Pancreas (tissue), 10 donors: Measurements from ENCODE around the gene CLIP2. TPM values are rescaled to one million over a fixed set of nuclear protein-coding genes. Genes with fewer than 3 reads are reported as not detected.
A peak's percentile ranks its signal among the peaks of the same experiment; 100 is the strongest.
"Not testable (repeated sequence)": the region's sequence is repeated elsewhere in the genome, so short reads cannot be mapped to it uniquely, and the experiment has no call there.

Source experiments
- ATAC-seq, 4 donors: fragments of 200-7000 bp; cut with Tn5 transposase; one replicate each; pipeline versions ENCODE4 v1.8.0 to v1.9.1; 2020; ENCODE audit warnings: mild to moderate bottlenecking in 4 of 4, moderate library complexity in 4 of 4
- DNase-seq, 6 donors: peaks; one replicate each; pipeline ENCODE4 v3.0.0-alpha.2; 2020
- FAIRE-seq: peaks from 2 replicates; lab custom pipeline; 2012; peaks lifted over from hg19 to GRCh38; lab: Jason Lieb, UNC
- H3K27ac ChIP-seq, 4 donors: fragments of 200-600 bp; sonication (generic); 1 replicate in 3 of 4; 2 replicates in 1 of 4; pipeline versions ENCODE4 v1.5.0 to v1.8.0; 2020
- H3K27me3 ChIP-seq, 4 donors: fragments of 200-600 bp; one replicate each; pipeline ENCODE4 v1.8.0; 2021
- H3K36me3 ChIP-seq, 3 donors: fragments of 200-600 bp; sonication (generic) in 1 of 3; one replicate each; pipeline versions ENCODE4 v1.5.0 to v1.8.0; 2020 to 2021
- H3K4me1 ChIP-seq, 3 donors: fragments of 200-600 bp; one replicate each; pipeline ENCODE4 v1.8.0; 2021
- H3K4me3 ChIP-seq, 4 donors: fragments of 200-600 bp; sonication (generic) in 2 of 4; one replicate each; pipeline versions ENCODE4 v1.5.0 to v1.8.0; 2020 to 2021
- H3K9me3 ChIP-seq, 4 donors: fragments of 200-600 bp; one replicate each; pipeline ENCODE4 v1.8.0; 2021
- CTCF ChIP-seq, 4 donors: fragments of 200-600 bp; sonication (generic) in 3 of 4; IDR thresholded peaks; one replicate each; pipeline versions ENCODE4 v1.5.0 to v1.8.0; 2021; ENCODE audit warnings: antibody characterized with exemption in 4 of 4
- WGBS, 2 donors: extraction: QIAGEN DNeasy Blood & Tissue Kit; methylation state at CpG; one replicate each; pipeline ENCODE4 v1.1.7; 2013; 5-methylcytosine and 5-hydroxymethylcytosine counted together
- intact Hi-C, 3 donors: fragments of 100-400 bp; cut with DNase I; formaldehyde crosslinking; loops; one replicate each; pipeline versions ENCODE4 v1.11.1 to v1.14.2; 2022
- polyA plus RNA-seq, 2 donors: library from polyadenylated mRNA; stranded (reverse); fragments of 200-250 nt; gene quantifications; one replicate each; pipeline ENCODE4 v1.2.3, GENCODE V29; 2013
- total RNA-seq, 6 donors: library from RNA; stranded (reverse); fragmentation: NEBNext Ultra II Directional in 4 of 6; extraction: Animal tissue kit (Norgen Biotek cat#: 25700) in 4 of 6; gene quantifications; one replicate each; pipeline versions ENCODE4 v1.2.1 to v1.2.4, GENCODE V29; 2021 to 2023
- donor health status: healthy with polysubstance abuse.
- donor health status: DM: no; HTN: no; CAD: no; lungs with moderate emphysema.
- donor health status: DM: no; HTN: no; CAD: no.
- donor health status: control.
- donor health status: control.
- donor health status: Bipolar disorder and iron deficiency.
- donor health status: DM: yes; HTN: yes; CAD: no.
- donor health status: DM: no; HTN: no; CAD: no.
- donor health status: DM: no; HTN: no; CAD: no.
- donor health status: DM: yes; HTN: yes; CAD: no.

CLIP2 gene
- total and polyA plus RNA-seq, 8 donors, result 8.5 to 30.6 (median 20.8) TPM

- TF ChIP-seq CTCF (IDR thresholded peaks at IDR 0.05), result no peak
- no peak for FAIRE-seq
- WGBS, 2 donors, result 91 to 96% methylated on average over 3 of the region's 3 CpGs
Measured at GRCh38 chr7:74351836-74352235, 62.6 kb downstream of the CLIP2 start.

GRCh38 chr7:74352551-74353138 lies 63.4 kb downstream of the CLIP2 start:
- 73 to 97% methylated on average over 4 of the region's 4 CpGs for WGBS, 2 donors
- H3K36me3 ChIP-seq, result not testable (repeated sequence)

More at GRCh38 chr7:74351836-74352235, 62.6 kb downstream of the CLIP2 start:
- intact Hi-C loops, result no loop called here
- no peak for ATAC-seq
- Histone ChIP-seq H3K27ac (no peak overlapping the region), H3K9me3 (no peaks in the 10 kb centered on the region), H3K27me3 (no peaks in the 10 kb centered on the region), H3K4me3 (no peak overlapping the region), H3K4me1 (no peaks in the 10 kb centered on the region), H3K36me3 (no peaks in the 10 kb centered on the region)
- no peak for DNase-seq

GRCh38 chr7:74354009-74354408 lies 64.8 kb downstream of the CLIP2 start:
- ATAC-seq, result no peak
- Histone ChIP-seq H3K4me1 (no peaks in the 10 kb centered on the region), H3K4me3 (no peak overlapping the region), H3K9me3 (no peaks in the 10 kb centered on the region), H3K36me3 (peaks cover 0 to 3% (median 0%) of the 10 kb centered on the region in 3 donors), H3K27me3 (no peaks in the 10 kb centered on the region), H3K27ac (no peak overlapping the region)
- 93 to 99% methylated on average over 5 to 6 of the region's 6 CpGs for WGBS, 2 donors
- DNase-seq, result no peak
- intact Hi-C loops, result no loop called here
- no peak for FAIRE-seq
- no peak for TF ChIP-seq CTCF (IDR thresholded peaks at IDR 0.05)

More at GRCh38 chr7:74352551-74353138, 63.4 kb downstream of the CLIP2 start:
- H3K4me3 ChIP-seq, FAIRE-seq, H3K27me3 ChIP-seq, H3K27ac ChIP-seq, ATAC-seq, DNase-seq, H3K9me3 ChIP-seq, H3K4me1 ChIP-seq, intact Hi-C loops: not testable (repeated sequence)

- intact Hi-C loops, result no loop called here
- H3K9me3 ChIP-seq, result no peaks in the 10 kb centered on the region
- no peak for TF ChIP-seq CTCF (IDR thresholded peaks at IDR 0.05)
- H3K36me3 ChIP-seq, result peaks cover 0 to 9% (median 0%) of the 10 kb centered on the region in 3 donors
- DNase-seq (peak in 3 of 6 donors; percentile 33 to 64 (median 43)), FAIRE-seq (no peak), ATAC-seq (peak; percentile 46 to 74 (median 59))
- no peaks in the 10 kb centered on the region for H3K4me1 ChIP-seq
- WGBS, 2 donors, result 90 to 91% methylated on average over 4 of the region's 4 CpGs
- no peak overlapping the region for H3K27ac ChIP-seq
- no peaks in the 10 kb centered on the region for H3K27me3 ChIP-seq
- H3K4me3 ChIP-seq, result no peak overlapping the region
Measured at GRCh38 chr7:74355091-74355490, 65.9 kb downstream of the CLIP2 start.

GRCh38 chr7:74356589-74357315 lies 67.5 kb downstream of the CLIP2 start:
- intact Hi-C loops, result no loop called here
- peaks cover 0 to 14% (median 0%) of the 10 kb centered on the region in 3 donors for H3K36me3 ChIP-seq
- no peak for ATAC-seq
- no peak overlapping the region for H3K4me3 ChIP-seq
- TF ChIP-seq CTCF (IDR thresholded peaks at IDR 0.05), result no peak
- no peak for DNase-seq
- H3K4me1 ChIP-seq, result no peaks in the 10 kb centered on the region
- WGBS, 2 donors, result 95 to 96% methylated on average over 10 of the region's 10 CpGs
- no peaks in the 10 kb centered on the region for H3K27me3 ChIP-seq
- H3K27ac ChIP-seq, result no peak overlapping the region
- H3K9me3 ChIP-seq, result no peaks in the 10 kb centered on the region
- no peak for FAIRE-seq
